ENCODE measurements around the gene THRA.

THRA gene

DNA sequence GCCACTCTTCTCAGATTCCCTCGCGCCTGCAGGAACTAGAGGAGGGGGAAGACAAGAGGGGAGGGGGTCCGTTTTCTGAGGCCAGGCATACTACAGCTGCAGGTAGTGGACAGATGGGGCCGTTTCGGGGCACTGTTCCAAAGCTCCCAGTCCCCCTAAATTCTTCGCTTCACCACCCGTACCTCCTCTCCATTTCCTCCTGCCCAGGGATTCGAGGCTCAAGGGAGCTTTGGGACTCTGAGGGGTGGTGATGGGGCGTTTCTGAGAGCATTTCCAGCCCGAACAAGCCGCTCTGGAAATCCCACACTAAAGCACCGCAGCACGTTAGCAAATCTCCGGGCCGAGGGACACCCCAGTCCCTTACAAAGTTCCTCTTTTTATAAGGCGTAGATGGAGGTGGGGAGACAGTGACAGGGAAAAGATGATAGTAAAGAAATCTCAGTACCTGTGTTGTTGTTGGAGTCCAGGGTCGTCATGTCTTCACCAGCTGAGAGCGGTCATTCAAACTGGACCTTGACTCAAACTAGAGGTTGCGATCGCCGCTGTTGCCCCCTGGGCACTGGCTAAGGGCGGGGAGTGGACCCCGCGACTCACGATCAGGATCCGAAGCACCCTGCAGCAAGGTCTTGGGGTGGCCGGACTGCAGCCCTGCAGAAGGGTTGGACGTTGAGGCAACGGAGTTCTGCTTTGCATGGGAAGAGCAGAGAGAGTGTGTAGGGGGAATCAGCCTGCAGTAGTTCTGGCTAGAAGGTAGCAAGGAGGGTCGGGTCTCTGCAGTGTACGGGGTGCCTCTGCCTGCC, 37.1 kb downstream of the THRA start:
- no peak for DNase-seq (ENCODE audit: low read depth)

DNA sequence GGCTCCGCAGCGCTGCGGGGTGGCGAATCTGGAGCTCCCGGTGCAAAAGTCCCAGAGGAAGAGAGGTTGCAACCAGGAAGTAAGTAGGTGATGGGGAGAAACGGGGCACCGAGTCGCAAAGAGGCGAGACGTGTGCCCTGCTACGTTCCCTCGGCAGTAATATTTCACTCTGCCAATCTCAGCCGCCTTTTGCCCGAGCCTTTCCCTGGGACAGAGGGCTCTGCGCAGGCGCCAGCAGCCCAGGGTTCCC, 37.6 kb downstream of the THRA start, which contains the start of gene NR1D1:
Gene NR1D1 (minus strand): TSS at position 171 of the 250 bp plus-strand sequence. CDS start 495 bp downstream, outside the sequence.
- no peak for DNase-seq (ENCODE audit: low read depth)

DNA sequence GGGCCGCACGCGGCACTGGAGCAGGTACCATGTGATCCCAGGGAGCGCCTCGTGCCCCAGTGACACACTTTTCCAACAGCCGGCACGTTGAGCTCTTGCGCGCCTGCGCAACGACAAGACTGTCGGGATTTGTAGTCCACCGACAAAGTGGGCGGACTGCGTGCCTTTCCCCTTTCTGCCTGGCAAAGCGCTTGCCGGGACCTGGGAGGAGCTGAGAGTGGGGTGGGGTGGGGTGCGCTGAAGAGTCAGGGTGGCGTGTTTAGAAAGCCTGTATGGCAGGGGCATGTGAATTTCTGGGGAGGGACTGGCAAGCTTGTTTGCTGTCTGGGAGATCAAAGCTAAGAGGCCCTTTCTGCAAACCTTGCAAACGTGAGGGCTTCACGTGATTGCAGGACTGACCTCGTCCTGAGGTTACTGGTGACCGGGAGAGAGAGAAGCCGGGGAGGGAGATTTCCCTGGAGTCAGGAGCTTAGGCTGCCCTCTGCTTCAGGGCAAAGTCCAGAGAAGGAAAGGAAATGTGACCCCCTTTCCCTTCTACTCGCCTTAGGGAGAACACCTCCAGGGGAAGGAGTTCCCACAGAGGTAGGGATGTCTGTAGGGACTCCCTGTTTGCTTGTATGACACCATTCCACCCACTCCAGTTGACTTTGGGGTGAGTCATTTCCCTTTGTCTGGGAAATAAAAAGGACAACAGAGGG, 38.1 kb downstream of the THRA start:
- DNase-seq (ENCODE audit: low read depth): peak; percentile 92

DNA sequence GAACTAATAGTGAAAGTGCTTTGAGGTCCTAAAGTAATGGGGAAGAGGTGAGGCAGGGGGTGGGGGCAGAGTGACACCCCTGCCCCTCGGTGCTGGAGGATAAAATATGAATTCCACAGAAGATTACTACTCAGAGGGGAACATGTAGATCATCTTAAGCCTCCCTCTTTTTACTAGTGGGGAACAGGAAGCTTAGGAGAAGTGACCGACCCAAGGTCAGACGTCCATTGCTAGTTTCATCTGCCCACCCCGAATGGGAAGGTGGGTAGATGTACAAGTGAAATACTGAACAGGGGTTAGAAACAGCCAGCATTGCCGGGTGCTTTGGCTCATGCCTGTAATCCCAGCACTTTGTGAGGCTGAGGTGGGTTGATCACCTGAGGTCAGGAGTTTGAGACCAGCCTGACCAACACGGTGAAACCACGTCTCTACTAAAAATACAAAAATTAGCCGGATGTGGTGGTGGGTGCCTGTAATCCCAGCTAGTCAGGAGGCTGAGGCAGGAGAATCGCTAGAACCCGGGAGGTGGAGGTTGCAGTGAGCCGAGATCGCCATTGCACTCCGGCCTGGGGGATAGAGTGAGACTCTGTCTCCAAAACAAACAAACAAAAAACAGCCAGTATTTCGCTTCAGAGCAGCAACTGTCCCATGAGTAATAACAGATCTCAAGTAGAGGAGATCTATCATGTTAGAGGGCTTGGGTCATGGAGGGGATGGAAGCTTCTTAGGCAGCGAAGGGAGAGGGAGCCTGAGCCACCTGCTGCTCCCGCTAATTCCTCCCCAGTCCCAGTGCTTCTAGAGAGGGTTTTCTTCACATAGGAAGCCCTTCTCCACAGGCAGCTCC, 38.8 kb downstream of the THRA start:
- DNase-seq (ENCODE audit: low read depth): no peak

- no peak for DNase-seq (ENCODE audit: low read depth)
Measured at GRCh38 chr17:40103071-40103661, 40.4 kb downstream of the THRA start.

- DNase-seq (ENCODE audit: low read depth): no peak
Measured at GRCh38 chr17:40103688-40104087, 40.9 kb downstream of the THRA start.

- no peak for DNase-seq (ENCODE audit: low read depth)
Measured at GRCh38 chr17:40104594-40105486, 42.1 kb downstream of the THRA start.

GRCh38 chr17:40105861-40106759, 43.3 kb downstream of the THRA start:
- no peak for DNase-seq (ENCODE audit: low read depth)

DNA sequence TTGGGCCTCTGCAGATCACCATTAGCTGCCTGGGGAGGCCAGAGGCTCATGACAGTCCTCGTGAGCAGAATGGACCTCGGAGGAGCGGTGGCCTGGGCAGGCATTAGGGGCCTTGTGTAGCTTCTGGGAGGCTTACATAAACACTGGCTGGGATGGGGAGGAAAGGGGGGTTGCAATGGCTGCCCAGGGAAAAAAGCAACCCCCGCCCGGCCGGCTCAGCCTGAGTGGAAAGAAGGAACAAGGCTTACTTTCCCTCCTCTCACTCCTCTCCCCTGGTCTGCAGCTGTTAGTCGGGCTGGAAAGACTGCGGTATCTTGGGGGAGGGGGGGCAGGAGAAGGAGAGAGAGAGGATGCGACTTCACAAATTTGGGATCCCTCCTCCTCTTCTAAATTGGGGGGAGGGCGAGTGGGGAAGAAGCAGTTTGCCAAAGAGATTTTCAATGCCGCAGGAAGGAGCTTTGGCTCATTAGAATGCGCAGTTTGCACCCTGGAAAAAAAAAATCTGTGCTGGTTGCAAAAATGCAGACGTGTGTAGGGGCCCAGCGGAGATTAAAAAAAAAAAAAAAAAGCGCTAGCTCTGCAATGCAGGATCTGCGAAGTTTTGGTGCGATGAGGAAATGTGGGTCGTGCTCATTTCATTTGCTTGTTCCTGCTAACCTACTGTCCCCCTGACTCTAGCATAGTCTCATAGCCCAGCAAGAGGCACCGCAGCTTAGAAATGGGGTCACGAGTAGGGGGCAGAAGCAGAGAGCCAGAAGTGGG, 44.2 kb downstream of the THRA start:
- DNase-seq (ENCODE audit: low read depth): no peak

- no peak for DNase-seq (ENCODE audit: low read depth)
Measured at GRCh38 chr17:40107522-40108174, 44.9 kb downstream of the THRA start.

- DNase-seq (ENCODE audit: low read depth): no peak
Measured at GRCh38 chr17:40108970-40109824, 46.4 kb downstream of the THRA start.

- no peak for DNase-seq (ENCODE audit: low read depth)
Measured at GRCh38 chr17:40110026-40110845, 47.5 kb downstream of the THRA start.

DNA sequence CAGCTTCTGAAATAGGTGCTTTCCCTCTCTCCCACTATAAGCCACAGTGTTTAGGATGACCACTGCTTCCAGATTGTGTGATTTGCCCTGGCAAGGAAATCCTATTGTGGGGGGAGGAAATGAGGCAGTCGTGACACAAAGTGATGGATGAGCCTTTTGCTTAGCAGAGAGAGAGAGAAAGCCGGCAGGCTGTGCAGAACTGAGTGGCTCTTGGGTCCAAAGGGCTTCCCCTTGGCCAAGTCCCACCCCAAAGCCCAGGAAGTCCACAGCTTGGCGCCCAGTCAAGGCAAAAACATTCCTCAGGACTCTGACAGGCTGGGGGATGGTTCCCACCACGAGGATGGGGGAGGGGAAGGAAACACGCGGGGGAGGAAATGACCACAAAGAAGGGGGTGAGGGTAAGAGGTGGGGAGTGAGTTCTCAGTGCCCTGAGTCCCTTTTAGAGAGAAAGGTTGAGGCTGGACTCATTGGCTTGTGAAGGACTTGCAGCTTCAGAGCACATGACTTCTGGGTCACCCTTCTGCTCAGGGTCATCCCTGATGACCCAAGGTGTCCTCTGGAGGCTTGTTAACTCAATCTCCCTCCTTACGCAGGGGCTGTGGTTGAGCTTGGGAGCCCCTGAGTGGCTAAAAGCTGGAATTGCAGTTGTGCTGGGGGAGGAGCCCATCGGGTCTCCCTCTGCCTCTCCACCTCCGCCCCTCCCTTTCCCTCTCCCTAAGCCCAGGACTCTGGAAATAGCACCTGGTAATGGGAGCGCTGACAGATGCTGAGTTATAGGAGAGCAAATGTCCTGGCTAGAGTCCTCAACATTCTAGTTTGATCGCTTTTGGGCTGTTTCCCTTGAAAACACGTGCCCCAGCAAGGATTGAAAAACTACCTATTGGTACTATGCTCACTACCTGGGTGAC, 48.7 kb downstream of the THRA start:
- DNase-seq (ENCODE audit: low read depth): no peak

- DNase-seq (ENCODE audit: low read depth): no peak
Measured at GRCh38 chr17:40112191-40112711, 49.5 kb downstream of the THRA start.

DNA sequence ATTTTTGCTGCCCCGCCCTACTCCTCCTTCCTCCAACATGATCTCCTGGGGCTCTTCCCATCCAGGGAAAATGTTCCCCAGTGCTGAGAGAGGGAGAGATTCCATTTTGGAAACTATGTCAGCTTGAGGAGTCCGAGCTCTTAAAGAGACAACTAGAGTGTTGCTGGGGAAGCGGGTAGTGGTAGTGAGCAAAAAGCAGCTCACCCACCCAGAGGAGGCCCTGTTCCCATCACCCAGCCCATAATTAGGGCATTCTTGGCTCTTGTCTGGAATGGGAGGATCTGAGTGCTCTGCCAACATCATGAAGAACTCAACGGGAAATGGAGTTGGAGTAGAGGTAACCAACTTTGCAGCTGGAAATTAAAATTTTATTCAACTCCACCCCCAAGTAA, 49.9 kb downstream of the THRA start:
- DNase-seq (ENCODE audit: low read depth): no peak

All from HS-5 (cell line).